Gastroesophageal sphincter (tissue), 4 donors: ENCODE results near the gene KCNH1. TPM values are rescaled to one million over a fixed set of nuclear protein-coding genes. Genes with fewer than 3 reads are reported as not detected.

Source experiments
- ATAC-seq: fragments of 150-250 bp; one replicate; pipeline ENCODE4 v1.9.1; 2016; ENCODE audit warnings: mild to moderate bottlenecking, moderate library complexity
- H3K27ac ChIP-seq, 4 donors: fragments of 200-600 bp; sonication (generic) in 3 of 4; 1 replicate in 3 of 4; 2 replicates in 1 of 4; pipeline ENCODE4 v1.5.1; 2016 to 2019
- H3K27me3 ChIP-seq: fragments of 200-600 bp; sonication (generic); one replicate; pipeline ENCODE4 v1.5.1; 2019
- H3K36me3 ChIP-seq, 2 donors: fragments of 200-600 bp; sonication (generic); one replicate each; pipeline ENCODE4 v1.5.1; 2019; ENCODE audit warnings: control low read depth in 1 of 2
- H3K4me1 ChIP-seq, 3 donors: fragments of 200-600 bp; sonication (generic); 1 replicate in 2 of 3; 2 replicates in 1 of 3; pipeline ENCODE4 v1.5.1; 2016 to 2019; ENCODE audit warnings: control low read depth in 2 of 3
- H3K4me3 ChIP-seq, 2 donors: fragments of 200-600 bp; sonication (generic); one replicate each; pipeline ENCODE4 v1.5.1; 2019; ENCODE audit warnings: mild to moderate bottlenecking in 1 of 2, moderate library complexity in 1 of 2
- H3K9me3 ChIP-seq, 3 donors: fragments of 200-600 bp; sonication (generic); one replicate each; pipeline ENCODE4 v1.5.1; 2017 to 2019; ENCODE audit warnings: control low read depth in 2 of 3
- CTCF ChIP-seq, 4 experiments: fragments of 200-600 bp in 2 of 4; fragments of 450-650 bp in 2 of 4; sonication (generic) in 1 of 4; IDR thresholded peaks; one replicate each; pipeline ENCODE4 v1.5.1; 2017 to 2019; ENCODE audit warnings: antibody characterized with exemption in 4 of 4, mild to moderate bottlenecking in 2 of 4, moderate library complexity in 2 of 4
- EP300 ChIP-seq: sonication (generic); formaldehyde crosslinking; IDR thresholded peaks from one replicate; pipeline ENCODE4 v1.6.1; 2017; ENCODE audit warnings: antibody characterized with exemption, mild to moderate bottlenecking
- POLR2A ChIP-seq, 2 donors: fragments of 450-650 bp; IDR thresholded peaks; one replicate each; pipeline ENCODE4 v1.6.1; 2017; ENCODE audit warnings: antibody characterized with exemption in 2 of 2, mild to moderate bottlenecking in 2 of 2, moderate library complexity in 1 of 2
- POLR2AphosphoS5 ChIP-seq: sonication (generic); formaldehyde crosslinking; IDR thresholded peaks from one replicate; pipeline ENCODE4 v1.6.1; 2017; ENCODE audit warnings: antibody characterized with exemption
- WGBS, 2 donors: methylation state at CpG; one replicate each; pipeline ENCODE4 v1.1.5; 2018; ENCODE audit warnings: low coverage in 1 of 2; 5-methylcytosine and 5-hydroxymethylcytosine counted together
- total RNA-seq, 4 donors: library from RNA; depleted of rRNA; stranded (reverse); fragments of >200 nt; gene quantifications; one replicate each; pipeline ENCODE4 v1.1.0, GENCODE V29; 2016

The KCNH1 gene
- total RNA-seq, 4 donors from 2014 or later = 0.15 to 2.3 (median 1.2) TPM

- Histone ChIP-seq H3K9me3 (no peaks in the 10 kb centered on the region), H3K4me1 (no peaks in the 10 kb centered on the region), H3K36me3 (no peaks in the 10 kb centered on the region), H3K27ac (no peak overlapping the region), H3K27me3 (no peaks in the 10 kb centered on the region), H3K4me3 (no peak overlapping the region)
- 89 to 95% methylated on average over 2 of the region's 2 CpGs for WGBS, 2 donors
- ATAC-seq = no peak
- TF ChIP-seq EP300 = no peak
- no peak for TF ChIP-seq CTCF (IDR thresholded peaks at IDR 0.05)
- TF ChIP-seq POLR2A (IDR thresholded peaks at IDR 0.05) = no peak
- no peak for TF ChIP-seq POLR2AphosphoS5
Observed at GRCh38 chr1:211033921-211034525, 99.9 kb downstream of the KCNH1 start.

DNA sequence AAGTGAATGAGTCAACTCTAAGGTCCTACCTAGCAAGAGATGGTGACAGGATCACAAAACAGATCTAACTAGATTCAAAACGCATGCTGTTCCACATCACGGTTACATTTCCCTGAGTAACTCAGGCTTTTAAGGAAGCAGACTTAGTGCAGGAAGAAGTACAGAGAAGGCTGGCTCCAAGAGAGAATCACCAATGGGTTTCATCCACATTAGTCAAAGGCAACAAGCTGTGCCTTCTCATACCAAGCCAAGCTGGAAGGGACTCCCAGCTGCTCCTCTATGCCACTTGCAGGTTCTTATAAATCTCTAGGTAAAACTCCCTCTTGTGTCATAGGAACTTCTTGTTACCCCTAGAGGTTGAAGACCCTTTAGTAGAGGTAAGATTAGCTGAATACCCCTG, 109.0 kb downstream of the KCNH1 start:
- TF ChIP-seq CTCF (IDR thresholded peaks at IDR 0.05) (no peak), POLR2A (IDR thresholded peaks at IDR 0.05) (no peak), EP300 (no peak), POLR2AphosphoS5 (no peak)
- Histone ChIP-seq H3K4me1 (no peaks in the 10 kb centered on the region), H3K4me3 (no peak overlapping the region), H3K27me3 (no peaks in the 10 kb centered on the region), H3K27ac (no peak overlapping the region), H3K36me3 (no peaks in the 10 kb centered on the region), H3K9me3 (no peaks in the 10 kb centered on the region)
- 74 to 96% methylated on average over 2 of the region's 2 CpGs for WGBS, 2 donors
- ATAC-seq = no peak

- H3K4me1 ChIP-seq = no peaks in the 10 kb centered on the region
- no peaks in the 10 kb centered on the region for H3K36me3 ChIP-seq
- ATAC-seq = no peak
- WGBS, 2 donors = 39% methylated on average over 1 of the region's 1 CpG; no CpG with 5 or more reads in 1 of the 2 donors
- no peak for TF ChIP-seq POLR2A (IDR thresholded peaks at IDR 0.05)
- TF ChIP-seq CTCF (IDR thresholded peaks at IDR 0.05) = no peak
- no peak for TF ChIP-seq POLR2AphosphoS5
- no peak for TF ChIP-seq EP300
- H3K27me3 ChIP-seq = no peaks in the 10 kb centered on the region
- H3K9me3 ChIP-seq = no peaks in the 10 kb centered on the region
- no peak overlapping the region for H3K4me3 ChIP-seq
- no peak overlapping the region for H3K27ac ChIP-seq
Observed at GRCh38 chr1:211019266-211019665, 114.7 kb downstream of the KCNH1 start.

DNA sequence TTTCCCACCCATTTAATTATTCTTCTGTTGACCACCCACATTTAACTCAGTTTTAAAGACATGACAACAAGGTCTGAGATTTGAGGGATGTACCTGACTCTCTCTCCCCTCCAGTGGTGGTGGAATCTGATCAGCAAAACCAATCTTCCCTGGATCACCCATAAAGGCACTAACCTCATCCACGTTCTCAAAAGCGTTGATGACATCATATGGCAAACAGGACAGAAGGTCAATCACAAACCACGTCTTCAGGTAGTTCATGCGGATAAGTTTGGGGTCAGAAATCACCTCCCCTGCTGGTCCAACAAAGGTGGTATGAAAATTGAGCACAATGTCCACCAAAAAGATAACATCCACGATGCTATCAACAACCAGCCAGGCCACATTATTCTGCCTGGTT, 115.3 kb downstream of the KCNH1 start:
- no peak for ATAC-seq
- no peaks in the 10 kb centered on the region for H3K36me3 ChIP-seq
- 79 to 100% methylated on average over 2 to 5 of the region's 5 CpGs for WGBS, 2 donors
- no peaks in the 10 kb centered on the region for H3K4me1 ChIP-seq
- H3K27ac ChIP-seq = no peak overlapping the region
- TF ChIP-seq POLR2AphosphoS5 (no peak), POLR2A (IDR thresholded peaks at IDR 0.05) (no peak), CTCF (IDR thresholded peaks at IDR 0.05) (no peak), EP300 (no peak)
- H3K27me3 ChIP-seq = no peaks in the 10 kb centered on the region
- H3K4me3 ChIP-seq = no peak overlapping the region
- H3K9me3 ChIP-seq = no peaks in the 10 kb centered on the region

- Histone ChIP-seq H3K9me3 (no peaks in the 10 kb centered on the region), H3K4me3 (no peak overlapping the region), H3K27me3 (no peaks in the 10 kb centered on the region), H3K27ac (no peak overlapping the region), H3K4me1 (no peaks in the 10 kb centered on the region), H3K36me3 (no peaks in the 10 kb centered on the region)
- WGBS, 2 donors = 35 to 53% methylated on average over 4 to 6 of the region's 6 CpGs
- ATAC-seq = no peak
- TF ChIP-seq EP300 (no peak), CTCF (IDR thresholded peaks at IDR 0.05) (no peak)
Observed at GRCh38 chr1:211017075-211017718, 116.8 kb downstream of the KCNH1 start.
